ENCODE results near the gene VILL.
"Not testable (repeated sequence)": the region's sequence is repeated elsewhere in the genome, so short reads cannot be mapped to it uniquely, and the experiment has no call there.

VILL gene

DNA sequence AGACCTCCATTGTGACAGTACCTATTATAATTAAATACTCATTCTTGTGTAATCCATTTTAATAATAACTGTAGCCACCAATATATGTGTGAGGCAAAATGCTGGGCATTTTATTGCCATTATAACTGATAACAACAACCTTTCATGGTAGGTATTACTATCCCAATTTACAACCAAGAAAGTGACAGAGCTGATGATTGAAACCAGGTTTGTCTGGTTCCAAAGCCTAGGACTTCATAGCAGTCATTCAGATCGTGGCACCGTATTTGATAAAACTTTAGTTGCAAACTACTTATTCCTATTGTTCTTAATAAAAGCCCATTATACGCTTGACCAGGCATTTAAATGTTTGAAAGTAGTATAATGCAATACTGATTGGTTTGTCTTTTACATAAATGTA, 26.4 kb upstream of the VILL start:
- no peak for FAIRE-seq

DNA sequence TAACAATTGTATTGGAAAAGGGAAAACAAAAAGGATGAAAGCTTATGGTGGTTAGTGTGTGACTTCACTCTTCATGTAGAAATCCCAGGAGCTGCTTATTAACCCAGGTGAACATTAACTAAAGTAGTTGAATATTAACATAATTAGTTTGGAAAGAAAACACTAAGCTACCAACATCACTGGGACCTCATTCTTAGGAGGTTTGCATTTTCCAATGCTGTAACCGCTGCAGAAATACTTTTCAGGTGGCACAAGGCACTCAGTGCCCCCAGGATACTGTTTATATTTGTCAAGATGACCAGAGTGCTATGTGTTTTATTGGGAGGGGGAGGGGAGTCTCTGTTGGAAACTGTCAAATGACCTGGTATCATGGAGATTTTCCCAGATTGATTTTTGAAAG, 25.9 kb upstream of the VILL start:
- no peak for FAIRE-seq

DNA sequence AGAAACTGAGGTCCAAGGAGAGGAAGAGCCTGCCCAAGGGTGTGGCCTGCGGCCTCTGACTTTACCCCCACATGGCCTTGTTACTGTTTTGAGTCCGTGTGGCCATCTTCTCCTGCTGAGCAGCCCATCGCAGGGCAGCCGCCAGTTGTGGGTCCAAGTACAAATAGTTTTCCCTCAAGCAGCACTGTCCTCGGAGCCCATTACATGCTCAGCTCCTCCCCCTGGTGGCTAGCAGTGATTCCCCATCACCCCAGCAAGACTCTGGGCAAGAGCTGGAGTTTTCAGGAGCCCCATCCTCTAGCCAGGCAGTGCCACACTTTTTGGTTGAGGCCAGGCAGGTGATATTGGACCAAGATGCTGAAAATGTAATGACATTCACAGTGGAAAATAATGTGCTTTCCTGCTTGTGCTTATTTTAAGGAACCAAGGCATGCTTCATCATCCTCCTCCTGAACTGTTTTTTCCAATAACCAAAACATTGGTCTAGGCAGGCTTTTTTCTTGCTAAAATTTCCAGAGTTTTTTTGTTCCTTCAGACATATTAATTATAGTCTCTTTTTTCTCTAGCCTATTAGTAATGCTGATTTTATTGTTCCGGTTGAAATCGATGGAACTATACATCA, 23.2 kb upstream of the VILL start:
- FAIRE-seq: no peak

DNA sequence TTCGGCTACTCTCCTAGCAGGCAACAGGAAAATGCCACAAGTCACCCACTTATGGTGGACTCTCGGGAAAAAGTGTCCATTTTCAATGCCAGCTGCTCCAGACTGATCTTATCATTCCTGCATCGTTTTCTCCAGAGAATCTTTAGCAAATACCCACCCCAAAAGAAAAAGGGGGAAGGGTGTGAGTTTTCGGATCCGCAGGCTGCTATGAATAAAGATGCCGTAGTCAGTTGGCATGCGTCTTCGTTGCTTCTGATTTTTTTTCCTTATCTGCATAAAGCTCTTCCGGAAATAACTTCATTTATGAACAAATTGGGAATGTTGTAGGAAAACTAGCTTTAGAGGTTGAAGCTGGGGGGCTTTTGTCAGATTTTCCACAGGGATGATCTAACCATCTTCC, 22.4 kb upstream of the VILL start:
- no peak for FAIRE-seq

DNA sequence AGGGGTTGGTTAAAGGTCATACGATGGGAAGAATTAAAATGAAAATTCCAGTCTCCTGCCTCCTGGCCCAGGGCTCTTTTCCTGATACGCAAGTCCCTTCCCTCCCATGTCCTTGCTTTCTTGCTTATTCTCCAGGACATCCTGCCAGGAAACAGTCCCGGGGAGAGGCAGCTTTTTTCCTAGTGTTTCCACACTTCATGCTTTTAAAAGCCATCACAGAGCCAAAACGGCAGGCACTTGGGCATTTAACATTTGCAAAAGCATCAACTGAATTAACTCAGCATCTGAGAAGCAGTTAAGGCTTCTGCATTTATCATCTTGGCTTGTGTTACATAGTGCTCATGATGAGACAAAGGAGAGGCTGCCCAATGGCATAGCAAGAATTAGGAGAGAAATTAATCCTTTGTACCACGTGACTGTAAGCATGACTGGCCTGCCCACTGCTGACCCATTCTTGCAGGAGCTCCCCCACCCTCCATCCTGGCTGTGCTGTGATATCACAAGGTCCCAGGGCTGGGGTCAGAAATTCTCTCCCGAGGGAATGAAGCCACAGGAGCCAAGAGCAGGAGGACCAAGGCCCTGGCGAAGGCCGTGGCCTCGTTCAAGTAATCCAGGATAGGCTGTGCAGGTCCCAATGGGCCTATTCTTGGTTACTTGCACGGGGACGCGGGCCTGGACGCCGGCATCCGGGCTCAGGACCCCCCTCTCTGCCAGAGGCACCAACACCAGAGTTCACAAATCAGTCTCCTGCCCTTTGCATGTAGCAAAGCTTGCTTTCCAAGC, 21.6 kb upstream of the VILL start:
- no peak for FAIRE-seq

DNA sequence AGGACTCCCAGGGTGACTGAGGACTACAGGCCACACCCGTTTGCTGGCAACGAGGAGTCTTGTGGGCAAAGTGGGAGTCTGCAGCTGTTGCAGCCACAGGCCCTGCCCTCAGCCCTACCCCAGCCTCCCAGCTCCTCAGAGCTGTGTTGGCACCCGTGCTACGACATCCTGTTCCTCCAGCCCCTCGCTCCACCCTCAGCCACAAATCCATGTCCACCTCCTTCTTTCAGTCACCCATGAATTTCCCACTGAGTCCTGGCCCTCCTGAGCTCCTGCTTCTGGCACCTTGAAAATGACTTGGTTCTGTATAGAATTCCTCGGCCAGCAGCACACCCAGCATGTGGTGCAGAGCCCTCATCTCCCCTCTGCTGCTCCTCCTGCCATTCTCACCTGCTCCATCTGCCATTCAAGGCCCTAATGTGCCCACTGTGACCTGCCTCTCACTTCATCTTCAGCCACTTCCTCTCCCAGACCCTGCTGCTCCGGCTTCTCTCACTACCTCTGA, 20.9 kb upstream of the VILL start:
- no peak for FAIRE-seq

DNA sequence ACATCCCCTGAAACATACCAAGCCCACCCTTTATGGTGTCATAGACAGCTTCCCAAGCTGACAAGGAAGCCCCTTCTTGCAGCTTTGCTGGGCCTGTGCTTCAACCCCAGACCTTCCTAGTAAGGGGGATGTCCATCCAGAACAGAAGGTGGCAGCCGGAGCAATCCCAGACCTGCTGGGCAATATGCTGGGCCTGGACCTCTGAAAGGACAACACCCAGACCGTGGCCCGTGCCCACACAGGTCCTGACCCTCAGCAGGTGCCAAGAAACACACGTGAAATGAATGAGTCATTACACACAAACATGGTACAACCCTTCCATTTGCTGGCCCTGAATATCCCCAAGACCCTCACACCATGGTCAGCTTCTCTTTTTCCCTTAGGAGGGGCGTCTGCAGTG, 19.8 kb upstream of the VILL start:
- no peak for FAIRE-seq

DNA sequence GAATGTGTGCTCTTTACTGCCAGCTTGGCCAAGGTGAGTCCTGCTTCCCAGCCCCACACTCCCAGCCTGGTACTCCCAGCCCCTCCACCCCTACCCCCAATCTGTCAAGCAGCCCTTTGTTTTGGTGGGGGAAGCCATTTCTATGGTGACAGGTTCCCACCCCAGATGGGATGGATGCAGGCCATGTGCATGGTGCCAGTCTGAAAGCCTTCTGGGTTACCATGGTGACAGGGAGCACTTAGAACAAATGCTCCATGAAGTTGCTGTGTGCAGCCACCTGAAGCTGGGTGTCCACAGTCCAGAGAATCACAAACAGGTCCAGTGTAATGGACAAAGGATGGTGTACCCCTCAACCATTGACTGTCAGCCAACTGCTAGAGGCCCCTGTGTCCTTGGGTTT, 19.1 kb upstream of the VILL start:
- no peak for FAIRE-seq

DNA sequence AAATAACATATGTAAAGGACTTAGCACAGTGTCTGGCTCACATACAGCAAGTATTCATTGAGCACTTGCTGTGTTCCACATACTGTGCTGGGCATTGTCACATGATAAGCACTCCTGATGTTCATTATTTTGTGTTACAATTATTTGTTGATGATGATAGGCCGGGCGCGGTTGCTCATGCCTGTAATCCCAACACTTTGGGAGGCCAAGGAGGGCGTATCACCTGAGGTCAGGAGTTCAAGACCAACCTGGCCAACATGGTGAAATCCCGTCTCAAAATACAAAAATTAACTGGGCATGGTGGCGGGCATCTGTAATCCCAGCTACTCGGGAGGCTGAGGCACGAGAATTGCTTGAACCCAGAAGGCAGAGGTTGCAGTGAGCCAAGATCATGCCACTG, 18.5 kb upstream of the VILL start:
- not testable (repeated sequence) for FAIRE-seq

DNA sequence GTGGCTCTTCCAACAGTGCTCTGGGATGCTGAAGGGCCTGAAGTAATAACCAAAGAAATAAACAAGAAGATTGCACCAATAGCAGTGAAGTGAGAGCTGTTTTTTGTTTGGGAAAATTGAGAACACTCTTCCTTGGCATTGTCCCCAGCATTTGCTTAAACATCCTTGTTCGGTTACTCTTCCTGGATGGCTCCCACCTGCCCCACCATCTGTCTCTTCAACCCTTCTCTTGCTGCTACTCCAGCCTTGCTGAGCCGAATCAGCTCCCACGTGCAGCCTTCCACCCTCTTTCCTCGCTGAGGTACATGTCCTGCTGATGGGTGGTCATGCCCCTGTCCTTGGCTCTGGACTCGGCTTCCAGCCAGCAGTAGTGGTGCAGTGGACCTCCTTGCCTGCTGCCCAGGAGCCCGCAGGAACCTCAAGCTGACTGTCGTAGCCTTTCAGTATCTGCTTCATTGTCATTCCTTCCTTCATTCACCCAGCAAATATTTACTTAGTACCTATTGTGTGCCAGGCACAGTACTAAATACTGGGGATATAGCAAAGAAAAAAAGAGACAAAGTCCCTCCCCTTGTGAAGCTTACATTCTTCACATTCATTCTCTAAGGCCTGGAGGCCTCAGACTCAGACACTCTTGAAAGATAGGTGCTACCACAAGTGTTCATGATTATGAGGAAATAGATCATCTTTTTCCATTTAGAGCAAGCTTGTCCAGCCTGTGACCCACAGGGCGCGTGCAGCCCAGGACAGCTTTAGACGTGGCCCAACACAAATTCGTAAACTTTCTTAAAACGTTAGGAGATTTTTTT, 17.1 kb upstream of the VILL start:
- no peak for FAIRE-seq

DNA sequence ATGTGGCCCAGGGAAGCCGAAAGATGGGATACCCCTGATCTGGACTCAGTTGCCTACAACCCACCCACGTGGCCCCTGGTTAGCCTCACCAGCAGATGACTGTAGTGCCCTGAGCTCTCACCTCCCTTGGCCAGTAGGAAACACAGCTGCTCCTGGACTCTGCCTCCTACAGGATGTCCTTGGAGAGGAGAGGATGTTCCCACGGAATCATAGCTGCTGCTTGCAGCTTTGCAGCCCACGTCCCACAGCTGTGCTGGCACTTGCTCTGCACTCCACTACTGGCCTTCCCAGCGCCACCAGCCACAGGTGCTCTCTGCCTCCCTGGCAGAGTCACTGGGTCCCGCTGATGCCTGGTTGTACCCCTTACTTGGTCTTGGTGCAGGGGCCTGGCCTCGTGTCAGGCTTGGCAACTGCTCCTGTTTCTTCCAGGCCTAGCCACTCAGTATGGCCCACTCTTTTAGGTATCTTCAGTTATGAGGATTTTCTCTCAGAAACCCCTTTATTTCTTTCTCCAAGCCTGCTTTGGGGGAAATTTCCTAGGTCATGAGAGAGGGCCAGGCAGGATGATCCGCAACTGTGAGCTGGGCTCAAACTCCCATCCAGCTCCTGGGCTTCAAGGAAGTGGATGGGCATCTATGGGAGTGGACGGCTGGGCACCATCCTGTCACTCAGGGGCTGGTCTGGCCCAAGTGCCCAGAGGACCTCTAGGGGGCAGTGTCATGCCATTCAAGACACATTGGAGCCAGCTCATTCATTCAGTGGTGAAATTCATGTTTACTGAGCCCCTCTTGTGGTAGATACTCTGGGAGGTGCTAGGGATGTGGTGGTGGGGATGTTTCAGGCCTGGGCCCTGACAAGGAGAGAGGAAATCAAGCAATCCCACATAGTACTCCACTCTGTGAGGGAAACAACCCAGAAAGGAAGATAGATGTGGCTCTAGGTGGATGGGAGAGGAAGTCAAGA, 16.2 kb upstream of the VILL start:
- no peak for FAIRE-seq

DNA sequence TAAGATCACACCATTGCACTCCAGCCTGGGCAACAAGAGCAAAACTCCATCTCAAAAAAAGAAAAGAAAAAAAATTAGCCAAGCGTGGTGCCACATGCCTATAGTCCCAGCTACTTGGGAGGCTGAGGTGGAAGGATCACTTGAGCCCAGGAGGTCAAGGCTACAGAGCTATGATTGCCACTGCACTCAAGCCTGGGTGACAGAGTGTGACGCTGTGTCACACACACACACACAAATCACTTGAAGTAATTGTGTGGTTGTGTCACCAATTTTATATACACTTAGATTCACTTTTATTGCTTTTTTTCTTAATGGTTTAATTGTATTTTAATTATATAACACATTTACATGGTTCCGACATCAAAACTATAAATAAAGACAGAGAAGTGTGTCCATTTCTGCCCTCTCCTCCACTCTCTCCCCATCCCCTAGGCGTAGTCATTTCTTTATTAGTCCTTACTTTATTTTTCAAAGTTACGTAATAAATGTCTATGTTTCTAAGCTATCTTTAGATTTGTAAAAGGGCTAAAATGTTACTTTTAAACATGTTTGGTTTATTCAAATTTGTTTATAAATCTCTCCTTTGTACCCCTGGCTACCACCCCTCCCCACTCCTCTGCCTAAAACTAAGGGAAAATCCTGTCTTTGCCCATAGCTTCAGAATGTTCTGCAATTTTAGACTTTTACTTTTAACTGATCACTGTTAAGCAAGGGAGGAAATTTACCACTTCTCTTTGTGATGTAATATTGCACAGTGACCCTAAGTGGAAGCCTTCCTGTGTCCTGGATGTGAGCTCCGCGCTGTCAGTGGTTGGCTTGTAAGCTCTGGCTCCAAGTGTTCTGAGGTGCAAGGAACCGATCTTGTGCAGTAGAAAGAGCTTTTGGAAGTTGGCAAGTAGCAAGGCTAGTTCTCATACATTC, 10.8 kb upstream of the VILL start:
- no peak for FAIRE-seq

DNA sequence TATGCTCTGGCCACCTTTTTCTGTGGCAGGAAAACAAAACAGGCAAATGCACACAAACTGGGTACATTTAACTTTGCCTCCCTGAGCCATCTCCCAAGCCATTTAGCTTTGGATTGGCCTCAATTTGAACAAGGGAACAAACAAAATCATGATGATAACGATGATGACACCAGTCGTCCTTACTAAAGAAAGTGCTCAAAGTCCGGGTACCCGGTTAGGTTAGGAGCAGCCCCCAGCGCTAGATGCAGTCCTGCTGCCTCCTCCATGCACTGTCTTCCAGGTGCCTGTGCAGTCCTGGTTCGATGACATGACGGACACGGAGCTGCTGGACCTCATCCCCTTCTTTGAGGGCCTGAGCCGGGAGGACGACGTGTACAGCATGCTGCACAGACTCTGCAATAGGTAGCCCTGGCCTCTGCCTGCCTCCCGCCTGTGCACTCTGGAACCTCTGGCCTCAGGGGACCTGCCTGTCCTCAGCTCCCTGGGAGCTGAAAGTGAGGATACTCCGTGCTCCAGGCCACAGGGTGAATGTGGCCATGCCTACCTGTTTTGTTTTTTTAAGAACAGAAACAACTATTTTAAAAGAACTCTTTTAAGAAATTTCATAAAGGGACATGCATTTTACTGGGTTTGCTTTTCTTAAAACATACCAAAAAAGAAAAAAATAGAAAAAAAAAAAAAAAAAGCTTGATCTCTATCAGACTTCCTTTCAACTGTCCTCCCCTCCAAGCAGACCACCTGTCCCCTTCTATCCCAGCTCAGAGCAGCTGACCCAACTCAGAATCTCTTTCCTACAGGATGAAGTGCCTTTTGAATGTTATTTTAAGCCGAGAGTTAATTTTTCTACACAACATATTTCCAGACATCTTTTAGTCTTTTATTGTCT, 9.9 kb upstream of the VILL start:
- FAIRE-seq: no peak

DNA sequence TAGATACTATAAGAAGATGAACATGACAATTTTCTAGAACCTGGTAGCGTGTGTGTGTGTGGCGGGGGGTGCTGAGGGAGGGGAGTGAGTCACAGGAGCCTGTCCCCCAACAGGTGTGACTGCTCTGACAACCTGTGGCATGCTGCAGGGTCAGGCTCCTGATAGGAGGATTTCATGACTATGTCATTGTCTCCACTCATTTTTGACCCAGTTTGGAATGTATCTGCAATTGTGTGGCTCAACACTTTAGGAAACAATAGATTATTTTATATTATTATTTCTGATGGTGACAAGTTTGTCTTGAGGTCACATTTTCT, 9.3 kb upstream of the VILL start:
- no peak for FAIRE-seq

DNA sequence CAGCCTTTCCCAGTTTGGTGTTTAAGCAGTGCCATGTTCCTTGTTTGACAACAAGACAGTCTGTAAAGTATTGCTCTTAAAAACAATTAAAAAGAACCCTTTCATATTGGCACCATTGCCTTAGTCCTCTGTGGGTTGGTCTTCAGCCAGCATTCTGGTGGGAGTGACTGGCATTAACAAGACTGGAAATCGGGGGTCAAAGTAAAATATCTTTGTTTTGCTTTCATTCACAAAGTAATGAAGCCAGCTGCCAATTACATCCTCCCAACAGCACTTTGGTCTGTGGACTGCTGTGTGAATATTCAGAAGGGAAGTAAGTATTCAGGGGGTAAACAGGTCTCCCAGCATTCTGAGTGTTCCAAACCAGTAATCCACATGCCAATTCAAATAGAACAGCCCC, 8.3 kb upstream of the VILL start:
- FAIRE-seq: no peak

DNA sequence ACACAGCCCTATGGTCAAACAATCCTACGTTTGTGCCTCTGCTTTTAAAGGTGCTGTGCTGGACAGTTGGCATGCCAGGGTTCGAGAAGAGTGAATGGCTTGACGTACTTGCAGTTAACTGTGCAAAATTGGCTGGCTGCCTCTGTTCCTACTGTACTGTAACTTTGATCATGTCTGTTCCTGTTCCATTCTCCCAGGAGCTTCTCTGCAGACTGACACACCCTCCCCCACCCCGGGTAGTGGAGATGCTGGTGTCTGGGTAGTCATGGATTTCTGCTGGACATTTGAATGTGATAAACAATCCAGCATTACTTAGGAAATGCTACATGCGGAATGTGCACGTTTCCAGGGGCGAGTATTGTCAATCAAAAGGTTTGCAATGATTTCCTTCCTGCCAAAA, 6.5 kb upstream of the VILL start:
- no peak for FAIRE-seq

DNA sequence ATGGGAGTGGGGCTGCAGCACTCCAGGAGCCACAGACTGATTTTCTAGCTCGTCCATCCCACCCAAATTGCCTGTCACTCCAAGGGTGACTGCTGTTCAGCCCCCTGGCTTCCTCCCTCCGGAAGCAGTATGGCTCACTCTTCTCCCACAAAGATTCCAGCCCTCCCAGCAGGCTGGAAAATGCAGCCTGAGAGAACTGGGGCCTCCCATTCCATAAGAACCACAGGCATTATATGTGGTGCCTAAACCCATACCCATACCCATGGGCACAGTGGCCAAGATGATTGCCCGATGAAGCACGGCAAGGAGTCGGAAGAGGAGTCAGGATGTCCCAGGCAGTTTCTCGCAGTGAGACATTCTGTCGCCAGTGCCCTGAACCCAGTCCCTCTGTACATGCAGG, 6.0 kb upstream of the VILL start:
- no peak for FAIRE-seq

DNA sequence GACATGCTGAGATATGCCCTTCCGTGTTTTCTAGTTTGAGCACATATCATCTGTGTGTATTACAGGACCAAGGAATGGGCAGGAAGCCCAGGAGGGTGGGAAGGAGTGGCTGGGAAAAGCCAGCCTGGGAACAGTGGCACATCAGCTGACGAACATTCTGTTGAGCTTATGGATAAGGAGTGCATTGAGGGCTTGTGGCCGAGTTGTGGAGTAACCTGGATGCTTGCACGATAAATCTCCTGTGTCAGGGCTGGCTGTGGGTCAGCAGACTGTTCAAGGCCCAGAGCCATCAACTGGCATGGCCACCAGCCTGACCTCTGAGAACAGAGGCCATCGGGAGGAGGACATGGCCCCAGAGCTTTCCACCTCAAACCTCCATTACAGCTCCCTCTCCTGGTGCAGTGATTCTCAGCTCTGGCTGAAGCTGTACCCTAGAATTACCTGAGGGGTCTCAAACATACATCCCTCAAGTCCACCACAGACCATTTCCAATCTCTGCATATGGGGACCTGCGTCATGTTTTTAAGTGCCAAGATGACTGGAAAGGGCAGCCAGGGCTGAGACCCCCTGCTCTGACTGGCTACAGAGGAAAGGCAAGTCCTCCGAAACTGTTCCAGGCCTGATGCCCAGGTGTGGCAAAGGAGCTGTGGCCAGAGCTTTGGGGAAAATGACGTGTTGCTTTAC, 4.8 kb upstream of the VILL start:
- no peak for FAIRE-seq

DNA sequence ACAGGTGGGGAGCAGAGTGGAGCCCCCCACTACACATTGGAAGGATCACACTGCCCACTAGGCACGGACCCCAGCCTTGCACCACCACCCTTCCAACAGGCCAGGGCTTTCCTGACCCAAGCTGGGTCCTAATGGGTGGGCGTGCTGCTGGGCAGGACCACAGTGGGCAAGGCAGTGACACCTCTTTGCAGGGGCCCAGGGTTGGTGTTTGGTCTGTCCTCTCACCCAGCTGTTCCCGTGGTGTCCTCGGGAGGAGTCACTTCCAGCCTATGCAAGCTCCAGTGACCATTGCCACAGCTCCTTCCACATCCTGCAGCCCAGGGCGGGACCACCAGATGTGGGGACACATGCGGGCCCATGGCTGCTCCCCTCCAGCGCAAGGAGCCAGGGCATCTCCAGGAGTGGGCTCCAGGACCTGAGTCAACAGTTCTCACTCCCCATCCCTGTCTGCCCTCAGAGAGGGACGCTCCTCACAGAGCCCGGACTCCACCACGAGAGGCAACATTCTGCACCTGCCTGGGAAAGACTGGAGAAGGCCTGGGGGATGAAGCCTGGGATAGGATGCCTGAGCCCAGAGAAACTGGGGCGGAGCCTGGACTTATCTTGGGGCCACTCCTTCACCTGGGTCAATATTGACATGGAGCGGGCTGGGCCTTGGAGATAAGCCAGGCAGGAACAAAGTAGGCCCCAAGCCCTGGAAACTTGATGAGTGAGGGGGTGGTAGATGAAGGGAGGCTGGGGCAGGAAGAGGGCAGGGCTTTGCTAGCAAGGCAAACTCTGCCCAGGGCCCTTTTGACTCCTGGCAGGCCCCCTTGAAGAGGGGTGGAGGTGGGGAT, 3.9 kb upstream of the VILL start:
- no peak for FAIRE-seq
